Measurements from ENCODE around the gene SEMA4F.

GRCh38 chr2:74693668-74694067, 39.6 kb downstream of the SEMA4F start:
- TF ChIP-seq GATA3 (IDR thresholded peaks at IDR 0.05; ENCODE audit: low read depth, low read length): no peak
- no peak for TF ChIP-seq GATA2 (IDR thresholded peaks at IDR 0.05; ENCODE audit: low read depth, low read length)
